Fibroblast of skin of right biceps (primary cell): ENCODE results near the gene EML6.
"Not testable (repeated sequence)": the region's sequence is repeated elsewhere in the genome, so short reads cannot be mapped to it uniquely, and the experiment has no call there.

Experiments
- DNase-seq: peaks from one replicate; pipeline ENCODE4 v3.0.0-alpha.2; 2013

The EML6 gene

GRCh38 chr2:54975175-54975574 lies 251.7 kb downstream of the EML6 start:
- no peak for DNase-seq

DNA sequence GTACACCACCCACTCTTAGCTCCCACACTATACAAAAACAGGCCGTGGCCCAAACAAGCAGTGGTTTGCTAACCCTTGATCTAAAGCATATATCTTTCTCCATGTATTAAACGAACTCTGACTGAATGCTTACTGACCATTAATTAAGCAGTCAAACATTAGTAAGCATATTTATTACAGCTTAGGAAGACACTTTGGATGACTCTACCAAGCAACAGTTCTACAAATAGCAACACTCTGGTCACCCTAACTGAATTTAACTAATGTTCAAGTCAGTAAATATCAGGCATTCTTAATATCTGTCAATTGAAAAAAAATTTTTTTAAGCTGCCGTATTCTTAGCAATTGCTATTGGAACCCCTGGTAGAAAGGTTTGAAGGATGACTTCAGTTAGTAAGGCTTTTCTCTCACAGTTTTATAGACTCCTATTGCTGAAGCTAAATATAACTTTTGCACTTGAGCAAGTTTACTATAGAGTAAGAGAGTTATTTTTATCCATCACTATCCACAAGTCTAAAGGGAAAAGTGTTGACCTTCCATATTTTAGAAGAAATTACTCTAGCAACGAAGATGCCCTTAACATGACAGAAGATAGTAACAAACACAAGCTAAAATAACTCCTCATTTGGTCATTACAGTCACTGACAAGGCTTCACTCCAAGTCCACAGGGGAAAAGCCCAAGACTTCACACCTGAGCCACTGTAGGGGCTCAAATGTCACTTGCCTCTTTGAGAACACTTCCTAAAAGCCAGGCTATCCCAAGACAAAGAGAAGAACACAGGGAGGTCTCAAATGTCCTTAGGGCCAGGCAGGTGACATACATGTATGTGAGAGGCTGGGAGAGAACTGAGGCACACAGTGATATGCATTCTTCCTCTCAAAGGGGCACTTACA lies 252.4 kb downstream of the EML6 start:
- no peak for DNase-seq

- DNase-seq = no peak
Measured at GRCh38 chr2:54977149-54977548, 253.7 kb downstream of the EML6 start.

DNA sequence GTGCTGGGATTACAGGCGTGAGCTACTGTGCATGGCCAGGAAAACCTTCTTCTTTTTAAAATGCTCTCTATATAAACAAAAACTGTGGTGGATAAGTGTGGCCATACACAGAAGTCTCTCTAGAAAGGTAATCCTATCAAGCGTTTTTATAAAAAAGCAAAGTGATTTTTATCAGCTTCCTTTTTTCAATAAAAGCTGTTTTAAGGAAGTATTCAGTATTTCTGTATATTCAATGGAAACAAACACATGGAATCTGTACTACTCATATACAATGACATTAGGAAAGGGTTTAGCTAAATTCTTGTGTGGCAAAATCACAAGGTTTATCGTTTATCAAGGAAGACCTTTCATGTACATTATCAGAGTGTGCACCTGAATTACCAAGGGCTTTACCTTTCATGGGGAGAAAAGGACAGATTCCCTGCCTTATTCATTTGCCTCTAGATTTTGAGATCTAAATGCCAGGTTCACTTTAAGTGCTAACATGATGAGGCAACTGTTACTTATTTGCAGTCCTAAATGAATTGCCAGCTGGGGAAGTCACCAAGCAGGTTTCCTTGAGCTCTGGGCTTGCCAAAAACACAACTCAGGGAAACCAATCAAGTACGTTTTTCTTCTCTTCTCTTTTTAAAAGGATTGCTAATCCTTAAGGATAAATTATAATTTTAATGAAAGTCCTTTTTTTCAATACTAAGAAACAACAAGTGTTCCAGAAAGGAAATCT lies 256.0 kb downstream of the EML6 start:
- DNase-seq = no peak

DNA sequence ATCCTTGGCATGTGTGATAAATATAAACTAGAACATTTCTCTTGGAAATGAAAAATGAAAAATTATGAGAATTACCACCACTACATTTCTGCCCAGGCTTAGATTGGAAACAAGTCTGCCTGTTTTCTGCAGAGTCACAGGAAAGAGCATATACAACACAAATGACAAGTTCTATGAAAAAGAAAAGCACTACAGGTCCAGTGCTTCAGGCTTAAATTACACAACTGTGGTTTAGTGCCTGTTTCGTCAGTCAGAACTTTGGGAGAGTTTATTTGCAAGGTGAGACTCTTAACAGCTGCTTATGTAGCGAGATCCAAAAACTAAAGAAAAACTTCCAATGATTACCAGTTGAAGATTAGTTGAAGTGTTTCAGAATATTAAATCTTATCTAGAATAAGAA lies 257.9 kb downstream of the EML6 start:
- DNase-seq = no peak

DNA sequence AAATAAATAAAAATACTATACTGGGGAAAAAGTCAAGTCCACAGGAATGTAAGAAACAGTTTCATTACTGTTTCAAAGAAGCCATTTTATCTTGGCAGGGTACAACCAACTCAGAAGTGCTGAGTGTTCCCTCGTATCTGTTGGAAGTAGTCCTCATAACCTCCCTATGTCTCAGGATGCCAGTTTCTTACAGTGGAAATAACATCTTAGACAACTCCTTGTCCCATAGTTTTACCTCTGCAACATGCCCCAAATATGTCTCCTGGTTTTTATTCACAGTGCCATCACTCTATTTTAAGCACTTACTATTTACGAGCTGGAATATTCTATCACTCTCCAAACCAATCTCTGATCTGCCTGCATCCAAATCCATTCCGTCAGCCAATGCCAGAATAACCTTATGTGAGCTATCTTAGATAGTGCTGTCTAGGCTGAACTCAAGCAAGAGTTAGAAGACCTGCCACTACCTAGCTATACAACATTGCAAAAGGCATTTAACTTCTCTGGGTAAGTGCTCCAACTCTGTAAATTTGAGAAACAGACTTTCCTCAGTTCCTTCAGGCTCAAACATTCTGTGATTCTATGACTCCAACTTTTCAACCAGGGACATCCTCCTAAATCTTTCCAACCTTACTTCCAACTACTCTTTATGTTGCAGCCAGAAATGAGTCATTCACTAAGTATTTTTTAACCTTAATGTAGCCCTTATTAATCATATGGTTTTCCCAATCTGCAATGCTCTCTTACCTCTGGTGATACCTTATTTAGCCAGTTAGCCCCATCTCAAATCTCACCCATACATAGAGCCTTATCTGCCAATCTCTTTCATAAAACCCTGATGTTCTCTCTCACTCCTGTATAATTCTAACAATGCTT lies 260.1 kb downstream of the EML6 start:
- DNase-seq = peak; percentile 70

- DNase-seq = peak; percentile 41
Measured at GRCh38 chr2:54984476-54984875, 261.0 kb downstream of the EML6 start.

GRCh38 chr2:54986264-54986663 lies 262.8 kb downstream of the EML6 start:
- no peak for DNase-seq

DNA sequence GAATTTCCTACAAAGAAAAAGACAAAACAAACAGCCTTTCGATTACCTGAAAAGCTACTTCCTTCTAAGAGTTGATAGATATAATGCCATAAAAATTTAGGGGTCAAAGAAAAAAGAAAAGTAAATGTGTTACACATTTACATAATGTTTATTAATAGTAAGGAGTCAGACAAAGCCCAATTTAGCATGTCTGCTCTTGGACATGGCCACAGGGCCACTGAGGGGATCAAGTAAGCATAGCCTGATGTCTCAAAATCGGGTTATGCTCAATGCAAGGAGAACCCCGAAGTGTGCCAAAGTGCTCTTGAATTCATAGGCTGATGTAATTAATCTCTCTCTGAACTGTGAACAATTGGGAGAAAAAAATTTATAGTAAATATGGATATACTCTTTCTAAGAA lies 265.1 kb downstream of the EML6 start:
- DNase-seq = no peak

DNA sequence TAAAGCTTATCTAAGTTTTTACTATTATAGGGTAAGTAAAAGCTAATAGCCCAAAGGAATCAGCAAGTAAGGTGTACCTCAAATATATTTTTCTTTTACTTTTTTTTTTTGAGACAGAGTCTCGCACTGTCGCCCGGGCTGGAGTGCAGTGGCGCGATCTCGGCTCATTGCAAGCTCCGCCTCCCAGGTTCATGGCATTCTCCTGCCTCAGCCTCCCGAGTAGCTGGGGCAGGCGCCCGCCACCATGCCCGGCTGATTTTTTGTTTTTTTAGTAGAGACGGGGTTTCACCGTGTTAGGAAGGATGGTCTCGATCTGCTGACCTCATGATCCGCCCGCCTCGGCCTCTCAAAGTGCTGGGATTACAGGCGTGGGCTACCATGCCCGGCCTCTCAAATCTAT lies 267.2 kb downstream of the EML6 start:
- DNase-seq = not testable (repeated sequence)

GRCh38 chr2:54995553-54995952 lies 272.1 kb downstream of the EML6 start:
- DNase-seq = no peak

DNA sequence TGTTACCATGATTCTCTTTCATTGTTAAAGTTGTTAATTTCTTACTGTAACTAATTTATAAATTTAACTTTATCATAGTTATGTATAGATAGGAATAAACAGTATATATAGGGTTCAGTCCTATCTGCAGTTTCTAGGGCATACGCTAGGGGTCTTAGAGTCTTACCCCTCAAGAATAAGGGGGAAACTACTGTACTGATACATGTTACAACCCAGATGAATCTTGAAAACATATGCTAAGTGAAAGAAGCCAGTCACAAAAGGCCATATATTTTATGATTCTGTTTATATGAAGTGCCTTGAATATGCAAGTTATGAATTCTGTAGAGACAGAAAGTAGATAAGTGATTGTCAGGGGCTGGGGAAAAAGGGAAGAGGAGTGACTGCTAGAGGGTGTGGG lies 274.4 kb downstream of the EML6 start:
- DNase-seq = no peak

GRCh38 chr2:54999182-54999581 lies 275.7 kb downstream of the EML6 start:
- peak; percentile 87 for DNase-seq

- DNase-seq = no peak
Measured at GRCh38 chr2:55000341-55000740, 276.9 kb downstream of the EML6 start.

GRCh38 chr2:55001716-55002115 lies 278.3 kb downstream of the EML6 start:
- peak; percentile 63 for DNase-seq

- DNase-seq = no peak
Measured at GRCh38 chr2:55003706-55004639, 280.5 kb downstream of the EML6 start.

DNA sequence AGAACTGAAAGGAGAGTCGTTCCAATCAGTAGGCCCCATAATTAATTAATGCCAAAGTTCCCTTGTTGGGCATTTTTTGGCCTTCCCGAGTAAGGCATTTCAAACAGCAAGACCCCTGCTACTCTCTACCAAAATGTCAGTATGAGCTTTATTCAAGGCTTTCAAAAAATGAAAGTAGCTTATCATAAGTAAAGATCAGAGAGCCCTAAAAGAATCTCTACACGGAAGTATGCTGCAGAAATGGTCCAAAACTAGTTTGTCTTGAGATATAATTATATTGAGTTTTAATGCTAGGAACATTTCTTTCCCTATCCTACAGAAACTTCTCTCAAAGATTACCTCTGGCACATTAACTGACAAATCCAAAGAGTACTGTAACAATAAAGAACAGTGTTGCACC lies 282.8 kb downstream of the EML6 start:
- DNase-seq = no peak

- no peak for DNase-seq
Measured at GRCh38 chr2:55009277-55010060, 286.0 kb downstream of the EML6 start.

- peak; percentile 64 for DNase-seq
Measured at GRCh38 chr2:55010149-55010591, 286.7 kb downstream of the EML6 start.

GRCh38 chr2:55010915-55011314 lies 287.5 kb downstream of the EML6 start:
- DNase-seq = peak; percentile 39
